Prostate gland (tissue), 2 donors: ENCODE data around the gene DGKG.

ENCODE experiments used
- POLR2A ChIP-seq: fragments of 450-650 bp; IDR thresholded peaks from one replicate; pipeline ENCODE4 v1.6.1; 2016; ENCODE audit warnings: antibody characterized with exemption, mild to moderate bottlenecking
- POLR2AphosphoS5 ChIP-seq: sonication (generic); formaldehyde crosslinking; IDR thresholded peaks from one replicate; pipeline ENCODE4 v1.6.1; 2017; ENCODE audit warnings: antibody characterized with exemption
- TF ChIP-seq, protein P1 (sequence below), 4 experiments: fragments of 200-600 bp in 2 of 4; fragments of 450-650 bp in 2 of 4; sonication (generic) in 2 of 4; IDR thresholded peaks; 1 replicate in 3 of 4; 2 replicates in 1 of 4; pipeline ENCODE4 v1.5.1; 2016 to 2019; ENCODE audit warnings: antibody characterized with exemption in 4 of 4, mild to moderate bottlenecking in 2 of 4, moderate library complexity in 2 of 4

DNA sequence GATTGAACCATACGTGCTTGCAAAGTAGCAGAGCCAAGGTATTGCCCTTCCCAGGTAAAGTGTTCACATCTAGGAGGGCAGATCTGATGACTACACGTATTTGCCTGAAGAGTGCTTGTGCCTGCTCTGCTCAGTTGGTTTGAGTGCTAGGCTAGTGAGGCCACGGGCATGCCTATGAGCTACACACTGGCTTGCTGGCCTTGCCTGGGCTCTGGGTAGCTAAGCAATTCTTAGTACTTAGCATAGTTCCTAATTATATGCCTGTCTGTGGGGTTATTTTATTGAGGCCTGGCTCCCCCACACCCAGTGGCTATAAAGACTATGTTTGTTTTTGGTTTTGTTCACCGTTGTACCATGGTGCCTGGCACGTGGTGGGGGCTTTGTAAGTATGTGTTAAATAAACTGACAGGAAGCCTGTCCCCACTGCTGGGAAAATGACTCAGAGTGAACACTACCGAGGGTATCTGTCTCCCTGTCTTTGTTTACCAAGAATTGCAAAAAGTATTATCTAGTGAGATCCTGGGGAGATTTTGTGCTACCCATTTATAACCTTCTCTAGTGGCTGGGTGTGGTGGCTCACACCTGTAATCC, 181.0 kb downstream of the DGKG start:
- TF ChIP-seq, protein P1, sequence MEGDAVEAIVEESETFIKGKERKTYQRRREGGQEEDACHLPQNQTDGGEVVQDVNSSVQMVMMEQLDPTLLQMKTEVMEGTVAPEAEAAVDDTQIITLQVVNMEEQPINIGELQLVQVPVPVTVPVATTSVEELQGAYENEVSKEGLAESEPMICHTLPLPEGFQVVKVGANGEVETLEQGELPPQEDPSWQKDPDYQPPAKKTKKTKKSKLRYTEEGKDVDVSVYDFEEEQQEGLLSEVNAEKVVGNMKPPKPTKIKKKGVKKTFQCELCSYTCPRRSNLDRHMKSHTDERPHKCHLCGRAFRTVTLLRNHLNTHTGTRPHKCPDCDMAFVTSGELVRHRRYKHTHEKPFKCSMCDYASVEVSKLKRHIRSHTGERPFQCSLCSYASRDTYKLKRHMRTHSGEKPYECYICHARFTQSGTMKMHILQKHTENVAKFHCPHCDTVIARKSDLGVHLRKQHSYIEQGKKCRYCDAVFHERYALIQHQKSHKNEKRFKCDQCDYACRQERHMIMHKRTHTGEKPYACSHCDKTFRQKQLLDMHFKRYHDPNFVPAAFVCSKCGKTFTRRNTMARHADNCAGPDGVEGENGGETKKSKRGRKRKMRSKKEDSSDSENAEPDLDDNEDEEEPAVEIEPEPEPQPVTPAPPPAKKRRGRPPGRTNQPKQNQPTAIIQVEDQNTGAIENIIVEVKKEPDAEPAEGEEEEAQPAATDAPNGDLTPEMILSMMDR (IDR thresholded peaks at IDR 0.05), result no peak
- TF ChIP-seq POLR2A, result no peak
- no peak for TF ChIP-seq POLR2AphosphoS5
